Retinal pigment epithelial cell (primary cell): ENCODE results near the gene ELMO1.

Experiments
- DNase-seq: peaks from one replicate; pipeline ENCODE4 v3.0.0-alpha.2; 2010; ENCODE audit warnings: low read depth
- H3K4me3 ChIP-seq: 2 replicates; pipeline ENCODE4 v1.5.1; 2011; ENCODE audit warnings: mild to moderate bottlenecking, low read length, control low read depth, moderate library complexity
- TF ChIP-seq, protein P1 (sequence below): conservative IDR thresholded peaks from 2 replicates; pipeline ENCODE4 v1.5.1; 2011; ENCODE audit warnings: low read depth, low read length, control low read depth, inconsistent platforms

Gene ELMO1

DNA sequence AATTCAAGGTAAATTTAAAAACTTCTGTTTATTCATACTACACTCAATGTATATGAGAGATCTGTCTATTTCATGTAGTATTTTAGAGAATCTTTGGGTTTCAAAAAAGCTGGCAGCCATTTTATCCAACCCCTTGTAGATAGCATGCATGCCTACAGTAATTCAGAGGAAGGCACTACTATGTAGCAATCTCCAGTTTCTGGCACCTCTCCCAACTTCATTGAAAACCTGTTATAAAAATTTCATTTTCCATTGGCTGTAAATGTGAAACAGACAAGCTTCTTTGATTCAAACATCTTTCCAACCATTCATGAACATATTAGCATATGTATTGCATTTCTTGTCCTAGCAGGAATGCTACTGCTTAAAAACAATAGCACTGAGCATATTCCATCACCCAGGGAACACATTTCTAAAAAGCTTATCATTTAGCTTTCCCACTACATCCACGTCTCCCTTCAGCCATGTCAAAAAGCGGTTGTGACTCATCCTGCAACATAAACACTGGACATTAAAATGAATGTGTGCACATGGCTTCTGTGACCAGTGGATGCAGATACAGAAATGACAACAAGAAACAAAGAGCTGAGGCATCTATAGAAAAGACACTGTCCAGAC is 393.9 kb downstream of the ELMO1 start:
- no peak for DNase-seq
- TF ChIP-seq, protein P1, sequence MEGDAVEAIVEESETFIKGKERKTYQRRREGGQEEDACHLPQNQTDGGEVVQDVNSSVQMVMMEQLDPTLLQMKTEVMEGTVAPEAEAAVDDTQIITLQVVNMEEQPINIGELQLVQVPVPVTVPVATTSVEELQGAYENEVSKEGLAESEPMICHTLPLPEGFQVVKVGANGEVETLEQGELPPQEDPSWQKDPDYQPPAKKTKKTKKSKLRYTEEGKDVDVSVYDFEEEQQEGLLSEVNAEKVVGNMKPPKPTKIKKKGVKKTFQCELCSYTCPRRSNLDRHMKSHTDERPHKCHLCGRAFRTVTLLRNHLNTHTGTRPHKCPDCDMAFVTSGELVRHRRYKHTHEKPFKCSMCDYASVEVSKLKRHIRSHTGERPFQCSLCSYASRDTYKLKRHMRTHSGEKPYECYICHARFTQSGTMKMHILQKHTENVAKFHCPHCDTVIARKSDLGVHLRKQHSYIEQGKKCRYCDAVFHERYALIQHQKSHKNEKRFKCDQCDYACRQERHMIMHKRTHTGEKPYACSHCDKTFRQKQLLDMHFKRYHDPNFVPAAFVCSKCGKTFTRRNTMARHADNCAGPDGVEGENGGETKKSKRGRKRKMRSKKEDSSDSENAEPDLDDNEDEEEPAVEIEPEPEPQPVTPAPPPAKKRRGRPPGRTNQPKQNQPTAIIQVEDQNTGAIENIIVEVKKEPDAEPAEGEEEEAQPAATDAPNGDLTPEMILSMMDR: no peak
- no peak overlapping the region for H3K4me3 ChIP-seq

DNA sequence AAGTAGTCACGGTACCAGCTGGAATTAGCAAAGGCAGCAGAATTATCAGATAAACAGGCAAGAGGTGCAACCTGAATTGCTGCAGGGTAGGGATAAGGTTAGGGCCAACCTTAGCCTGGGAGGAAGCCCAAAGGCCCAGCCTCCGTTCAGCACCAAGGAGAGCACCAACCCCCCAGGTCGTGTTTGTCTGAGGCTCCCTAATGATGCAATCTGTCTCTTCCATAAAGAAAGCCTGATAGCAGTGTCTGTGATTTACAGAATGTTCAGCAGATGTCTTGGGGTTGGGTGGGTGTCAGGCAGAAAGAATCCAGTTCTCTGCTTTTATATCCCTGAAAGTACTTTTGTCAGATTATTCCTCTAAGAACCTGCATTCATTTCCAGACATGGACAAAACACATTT is 396.0 kb downstream of the ELMO1 start:
- H3K4me3 ChIP-seq: no peak overlapping the region
- no peak for DNase-seq
- TF ChIP-seq, protein P1: no peak

DNA sequence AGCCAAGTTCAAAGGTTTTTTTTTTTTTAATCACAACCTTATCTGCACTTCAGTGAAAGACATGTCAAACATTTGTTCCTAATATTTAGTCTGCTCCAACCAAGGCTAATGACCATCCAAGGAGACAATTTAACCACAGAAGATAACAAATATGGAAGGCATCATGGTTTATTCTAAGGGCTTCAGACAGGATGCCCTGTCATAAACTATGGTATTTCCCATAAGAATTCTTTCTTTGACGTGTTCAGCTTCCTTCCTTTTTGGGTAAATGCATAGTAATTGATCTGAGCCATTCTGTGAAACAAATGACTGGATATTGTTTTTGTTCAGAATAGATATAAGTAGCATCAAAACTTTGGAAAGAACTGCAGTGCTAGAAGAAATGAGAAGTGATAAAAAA is 397.9 kb downstream of the ELMO1 start:
- no peak overlapping the region for H3K4me3 ChIP-seq
- DNase-seq: no peak
- TF ChIP-seq, protein P1: no peak

DNA sequence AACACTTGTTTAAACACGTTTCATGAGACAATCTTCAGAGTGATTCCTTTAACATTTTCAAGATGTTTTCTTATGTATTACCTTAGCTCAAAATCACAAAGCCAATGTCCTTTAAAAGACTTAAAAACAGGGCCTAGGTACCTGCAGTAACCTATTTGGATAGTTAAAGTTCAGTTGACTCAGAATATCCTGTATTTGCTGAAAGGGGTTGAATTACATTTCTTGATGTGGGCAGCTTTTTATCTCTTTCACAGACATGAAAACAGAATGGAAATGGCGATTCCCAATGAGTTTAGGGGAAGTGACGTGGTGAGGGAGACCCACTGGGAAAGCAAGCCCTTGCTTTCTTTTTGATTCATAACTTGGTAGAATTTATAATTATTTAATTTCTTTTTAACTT is 400.0 kb downstream of the ELMO1 start:
- DNase-seq: no peak
- H3K4me3 ChIP-seq: no peak overlapping the region
- TF ChIP-seq, protein P1: no peak

DNA sequence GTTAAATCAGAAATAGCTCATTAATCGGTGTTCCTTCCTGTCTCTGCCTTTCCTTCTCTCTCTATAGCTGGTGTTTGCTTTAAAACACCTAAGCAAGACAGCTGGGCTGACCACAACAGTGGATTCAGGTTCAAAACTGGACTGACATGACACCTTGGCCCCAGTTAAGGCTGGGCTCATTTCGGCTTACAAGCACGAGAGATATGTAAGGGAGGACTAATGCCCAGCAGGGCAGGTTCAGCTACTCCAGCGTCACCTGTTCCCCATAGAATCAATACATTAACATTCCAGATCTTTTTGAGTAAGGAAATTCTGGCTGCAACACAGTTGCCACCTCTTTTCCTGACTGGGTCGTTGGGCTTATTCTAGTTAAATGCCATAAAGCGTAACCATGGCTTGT is 401.4 kb downstream of the ELMO1 start:
- DNase-seq: no peak
- H3K4me3 ChIP-seq: no peak overlapping the region
- TF ChIP-seq, protein P1: no peak

DNA sequence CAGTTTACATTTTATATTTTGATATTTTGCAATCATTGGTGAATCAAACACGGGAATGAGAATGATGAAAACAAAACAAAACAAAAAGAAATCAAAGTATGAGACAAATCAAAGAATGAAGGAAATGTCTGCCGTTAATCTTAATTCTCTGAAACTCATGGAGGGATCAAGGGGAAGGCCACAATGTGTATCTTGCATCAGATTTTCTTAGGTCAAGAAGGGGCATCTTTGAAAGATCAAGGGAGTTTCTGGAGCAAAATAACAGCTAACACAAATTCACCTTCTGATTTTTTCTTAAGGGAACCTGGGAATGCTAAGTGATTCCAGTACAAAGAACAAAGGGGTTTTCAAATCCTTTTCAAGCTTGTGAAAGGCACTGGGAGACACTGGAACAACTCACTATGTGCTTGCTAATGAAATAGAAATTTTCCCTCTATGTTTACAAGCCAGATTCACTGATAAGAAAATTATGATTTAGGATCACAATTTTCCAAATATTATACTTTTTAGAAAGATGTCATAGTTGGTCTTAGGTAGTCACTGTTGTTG is 402.1 kb downstream of the ELMO1 start:
- H3K4me3 ChIP-seq: no peak overlapping the region
- no peak for DNase-seq
- TF ChIP-seq, protein P1: no peak

DNA sequence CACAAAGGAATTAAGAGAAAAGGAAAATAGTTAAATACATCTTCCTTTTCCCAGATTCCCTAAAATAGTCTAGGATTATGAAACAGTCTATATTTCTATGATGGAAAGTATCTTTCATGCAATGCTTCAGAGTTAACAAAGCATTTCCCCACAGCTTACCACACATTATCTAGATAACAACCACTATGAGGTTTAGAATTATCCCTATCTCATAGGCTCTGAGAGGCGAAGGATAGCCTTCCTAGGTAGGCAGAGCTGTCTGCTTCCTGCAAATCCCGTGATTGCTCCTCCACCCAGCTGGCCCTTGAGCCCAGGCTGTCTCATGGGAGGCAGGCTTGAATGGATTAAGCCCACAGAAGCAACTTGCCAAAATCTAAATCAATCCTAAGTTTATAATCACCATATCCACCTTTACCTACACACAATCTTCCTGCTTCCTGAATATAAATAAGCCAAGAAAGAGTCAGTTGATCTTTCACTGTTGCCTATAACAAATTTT is 402.9 kb downstream of the ELMO1 start:
- no peak for DNase-seq
- no peak overlapping the region for H3K4me3 ChIP-seq
- TF ChIP-seq, protein P1: no peak
